ENCODE measurements around the gene PLD1.
A peak's percentile ranks its signal among the peaks of the same experiment; 100 is the strongest.

The PLD1 gene

GRCh38 chr3:171685116-171685895 lies 125.0 kb downstream of the PLD1 start:
- Mint-ChIP-seq H3K27ac (no peak overlapping the region), H3K27me3 (no peaks in the 10 kb centered on the region), H3K9me3 (peaks cover 4% of the 10 kb centered on the region), H3K4me3 (no peak overlapping the region), H3K36me3 (no peaks in the 10 kb centered on the region), H3K4me1 (no peaks in the 10 kb centered on the region)
- no peak for ATAC-seq

DNA sequence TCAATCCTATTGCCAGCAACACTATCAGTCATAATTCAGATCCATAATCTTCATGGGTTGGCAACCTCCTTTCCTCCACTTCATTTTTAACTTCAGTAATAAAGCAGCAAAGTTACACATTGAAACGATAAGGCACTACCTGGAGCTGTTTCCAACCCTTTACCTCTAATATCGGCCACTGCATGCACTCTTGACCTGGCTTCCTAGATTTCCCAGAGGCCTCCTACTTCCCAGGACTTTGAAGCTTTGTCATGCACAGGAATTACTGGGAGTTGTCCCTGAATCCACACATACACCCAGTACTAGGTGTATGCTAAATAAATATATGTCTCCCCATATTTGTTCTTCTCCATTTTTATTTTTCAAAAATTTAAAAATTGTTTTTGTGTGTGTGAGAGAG lies 126.1 kb downstream of the PLD1 start:
- no peak overlapping the region for H3K27ac Mint-ChIP-seq
- H3K4me3 Mint-ChIP-seq, result no peak overlapping the region
- H3K27me3 Mint-ChIP-seq, result no peaks in the 10 kb centered on the region
- no peak for ATAC-seq
- no peaks in the 10 kb centered on the region for H3K36me3 Mint-ChIP-seq
- H3K9me3 Mint-ChIP-seq, result peaks cover 4% of the 10 kb centered on the region
- H3K4me1 Mint-ChIP-seq, result no peaks in the 10 kb centered on the region

- H3K4me3 Mint-ChIP-seq, result no peak overlapping the region
- no peaks in the 10 kb centered on the region for H3K36me3 Mint-ChIP-seq
- peaks cover 4% of the 10 kb centered on the region for H3K9me3 Mint-ChIP-seq
- H3K4me1 Mint-ChIP-seq, result no peaks in the 10 kb centered on the region
- no peak overlapping the region for H3K27ac Mint-ChIP-seq
- no peak for ATAC-seq
- no peaks in the 10 kb centered on the region for H3K27me3 Mint-ChIP-seq
Measured at GRCh38 chr3:171682743-171683142, 127.5 kb downstream of the PLD1 start.

- Mint-ChIP-seq H3K4me1 (no peaks in the 10 kb centered on the region), H3K27ac (no peak overlapping the region), H3K4me3 (no peak overlapping the region), H3K36me3 (no peaks in the 10 kb centered on the region), H3K27me3 (no peaks in the 10 kb centered on the region), H3K9me3 (peaks cover 4% of the 10 kb centered on the region)
- ATAC-seq, result no peak
Measured at GRCh38 chr3:171680726-171681411, 129.4 kb downstream of the PLD1 start.

DNA sequence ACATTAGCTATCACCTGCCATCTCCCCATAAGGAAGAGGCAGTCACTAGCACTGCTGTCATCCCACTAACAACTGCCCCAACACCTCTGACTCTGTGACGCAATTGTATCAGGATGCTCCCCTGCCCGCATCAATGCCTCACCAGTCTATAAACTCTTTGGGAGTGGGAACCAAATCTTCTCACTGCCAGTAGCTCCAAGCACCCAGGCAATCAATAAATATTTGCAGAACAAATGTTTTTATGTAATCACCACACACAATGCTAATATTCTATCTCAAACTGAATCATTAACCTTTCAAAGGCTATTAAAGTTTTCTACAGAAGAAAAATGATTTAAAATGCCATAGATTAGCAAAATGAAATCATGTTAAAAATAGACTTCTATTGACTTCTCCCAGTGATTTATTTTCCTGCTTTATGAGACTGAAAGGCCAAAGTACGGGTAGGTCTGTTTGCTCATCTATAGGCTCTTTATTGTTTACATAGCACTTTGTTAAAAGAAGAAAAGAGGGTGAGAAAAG lies 131.3 kb downstream of the PLD1 start:
- no peaks in the 10 kb centered on the region for H3K27me3 Mint-ChIP-seq
- peak; percentile 42 for ATAC-seq
- H3K4me1 Mint-ChIP-seq, result no peaks in the 10 kb centered on the region
- no peak overlapping the region for H3K4me3 Mint-ChIP-seq
- H3K36me3 Mint-ChIP-seq, result no peaks in the 10 kb centered on the region
- peaks cover 4% of the 10 kb centered on the region for H3K9me3 Mint-ChIP-seq
- H3K27ac Mint-ChIP-seq, result no peak overlapping the region

DNA sequence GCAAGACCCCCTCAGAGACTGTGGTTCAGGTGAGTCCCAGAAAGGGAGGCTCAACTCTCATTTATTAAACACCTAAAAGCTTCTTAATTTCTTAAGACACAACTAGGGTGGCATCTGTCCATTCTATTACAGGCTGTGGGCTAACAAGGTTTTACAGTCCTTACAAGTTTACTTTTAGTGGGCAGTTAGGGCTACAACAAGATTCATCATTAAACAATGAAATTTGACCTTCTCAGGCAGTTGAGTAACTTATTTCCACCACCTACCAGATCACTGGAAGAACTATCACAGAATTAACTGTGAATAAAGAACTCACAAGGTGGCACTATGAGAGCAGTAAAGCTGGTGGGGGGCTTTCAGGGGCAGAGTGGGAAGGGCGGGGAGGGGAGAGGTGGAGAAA lies 132.6 kb downstream of the PLD1 start:
- H3K27me3 Mint-ChIP-seq, result no peaks in the 10 kb centered on the region
- H3K4me3 Mint-ChIP-seq, result no peak overlapping the region
- no peak for ATAC-seq

GRCh38 chr3:171676601-171677175 lies 133.6 kb downstream of the PLD1 start:
- Mint-ChIP-seq H3K9me3 (no peaks in the 10 kb centered on the region), H3K36me3 (no peaks in the 10 kb centered on the region), H3K4me1 (no peaks in the 10 kb centered on the region), H3K27ac (no peak overlapping the region), H3K4me3 (no peak overlapping the region), H3K27me3 (no peaks in the 10 kb centered on the region)
- ATAC-seq, result no peak

More for the DNA sequence above, 132.6 kb downstream of the PLD1 start:
- Mint-ChIP-seq H3K4me1 (no peaks in the 10 kb centered on the region), H3K27ac (no peak overlapping the region), H3K9me3 (no peaks in the 10 kb centered on the region), H3K36me3 (no peaks in the 10 kb centered on the region)

GRCh38 chr3:171673951-171674350 lies 136.3 kb downstream of the PLD1 start:
- ATAC-seq, result no peak
- no peak overlapping the region for H3K4me3 Mint-ChIP-seq
- H3K36me3 Mint-ChIP-seq, result no peaks in the 10 kb centered on the region
- no peaks in the 10 kb centered on the region for H3K4me1 Mint-ChIP-seq
- H3K27me3 Mint-ChIP-seq, result no peaks in the 10 kb centered on the region
- no peak overlapping the region for H3K27ac Mint-ChIP-seq
- no peaks in the 10 kb centered on the region for H3K9me3 Mint-ChIP-seq

DNA sequence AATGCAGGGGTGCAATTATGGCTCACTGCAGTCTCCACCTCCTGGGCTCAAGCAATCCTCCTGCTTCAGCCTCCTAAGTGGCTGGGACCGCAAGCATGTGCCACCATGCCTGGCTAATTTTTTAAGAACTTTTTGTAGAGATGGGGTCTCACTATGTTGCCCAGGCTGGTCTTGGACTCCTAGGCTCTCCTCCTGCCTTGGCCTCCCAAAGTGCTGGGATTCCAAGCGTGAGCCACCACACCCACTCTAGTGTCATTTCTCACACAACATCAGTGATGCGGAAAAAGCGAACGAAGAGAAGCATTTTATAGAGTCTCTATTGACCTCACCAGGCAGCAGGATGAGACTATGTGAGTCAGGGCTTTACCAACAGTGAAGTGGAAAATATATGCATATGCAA lies 137.7 kb downstream of the PLD1 start:
- Mint-ChIP-seq H3K4me3 (no peak overlapping the region), H3K36me3 (no peaks in the 10 kb centered on the region), H3K27ac (no peak overlapping the region), H3K27me3 (no peaks in the 10 kb centered on the region), H3K4me1 (no peaks in the 10 kb centered on the region), H3K9me3 (no peaks in the 10 kb centered on the region)
- ATAC-seq, result no peak

- no peaks in the 10 kb centered on the region for H3K4me1 Mint-ChIP-seq
- no peaks in the 10 kb centered on the region for H3K36me3 Mint-ChIP-seq
- no peaks in the 10 kb centered on the region for H3K27me3 Mint-ChIP-seq
- H3K4me3 Mint-ChIP-seq, result no peak overlapping the region
- ATAC-seq, result no peak
- no peak overlapping the region for H3K27ac Mint-ChIP-seq
- H3K9me3 Mint-ChIP-seq, result no peaks in the 10 kb centered on the region
Measured at GRCh38 chr3:171672124-171672523, 138.2 kb downstream of the PLD1 start.

GRCh38 chr3:171671709-171672108 lies 138.6 kb downstream of the PLD1 start:
- Mint-ChIP-seq H3K36me3 (no peaks in the 10 kb centered on the region), H3K4me1 (no peaks in the 10 kb centered on the region), H3K27me3 (no peaks in the 10 kb centered on the region), H3K4me3 (no peak overlapping the region), H3K27ac (no peak overlapping the region), H3K9me3 (no peaks in the 10 kb centered on the region)
- ATAC-seq, result no peak

DNA sequence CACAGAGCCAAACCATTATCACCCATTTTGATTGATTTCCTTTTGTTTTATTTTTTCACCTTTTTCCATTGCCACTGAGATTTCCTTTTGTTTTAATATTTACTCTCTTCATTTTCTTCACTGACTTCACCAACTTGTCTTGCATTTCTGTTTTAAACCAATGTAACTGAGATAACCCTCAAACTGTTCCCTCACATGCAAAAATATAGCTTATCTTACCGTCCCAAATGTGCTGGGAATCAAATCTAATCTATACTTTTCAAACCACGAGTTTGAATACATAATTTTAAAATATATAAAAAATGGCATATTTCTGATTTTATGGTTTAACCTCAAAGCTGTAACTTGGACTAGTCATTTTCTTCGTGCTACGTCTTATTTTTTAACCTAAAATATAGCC lies 143.8 kb downstream of the PLD1 start:
- ATAC-seq, result no peak
- Mint-ChIP-seq H3K27ac (no peak overlapping the region), H3K4me1 (no peaks in the 10 kb centered on the region), H3K36me3 (no peaks in the 10 kb centered on the region), H3K4me3 (no peak overlapping the region), H3K9me3 (no peaks in the 10 kb centered on the region), H3K27me3 (peaks cover 19% of the 10 kb centered on the region)

- Mint-ChIP-seq H3K4me1 (no peaks in the 10 kb centered on the region), H3K27ac (no peak overlapping the region), H3K36me3 (no peaks in the 10 kb centered on the region), H3K9me3 (no peaks in the 10 kb centered on the region), H3K4me3 (no peak overlapping the region), H3K27me3 (peaks cover 24% of the 10 kb centered on the region)
- ATAC-seq, result no peak
Measured at GRCh38 chr3:171663805-171664204, 146.5 kb downstream of the PLD1 start.

DNA sequence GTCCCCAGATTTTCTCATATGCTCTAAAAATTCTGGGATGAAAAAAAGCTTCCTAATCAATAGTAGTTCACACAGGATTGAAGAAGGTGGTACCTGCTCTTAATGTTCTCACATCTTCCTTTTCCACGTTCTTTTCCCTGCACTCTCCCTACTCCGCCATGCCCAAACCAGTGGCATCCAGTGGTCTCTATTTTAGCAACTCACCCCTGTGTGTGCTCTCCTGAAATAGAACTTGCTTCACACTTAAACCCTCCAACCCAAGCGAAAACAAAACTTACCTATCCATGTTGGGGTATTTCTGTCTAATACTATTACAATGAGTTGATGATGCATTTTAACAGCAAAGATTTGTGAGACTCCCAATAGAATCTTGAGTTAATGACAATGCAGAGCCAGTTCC lies 148.8 kb downstream of the PLD1 start:
- Mint-ChIP-seq H3K36me3 (no peaks in the 10 kb centered on the region), H3K4me1 (no peaks in the 10 kb centered on the region), H3K9me3 (no peaks in the 10 kb centered on the region), H3K27ac (no peak overlapping the region), H3K27me3 (peaks cover 23% of the 10 kb centered on the region), H3K4me3 (no peak overlapping the region)
- no peak for ATAC-seq

DNA sequence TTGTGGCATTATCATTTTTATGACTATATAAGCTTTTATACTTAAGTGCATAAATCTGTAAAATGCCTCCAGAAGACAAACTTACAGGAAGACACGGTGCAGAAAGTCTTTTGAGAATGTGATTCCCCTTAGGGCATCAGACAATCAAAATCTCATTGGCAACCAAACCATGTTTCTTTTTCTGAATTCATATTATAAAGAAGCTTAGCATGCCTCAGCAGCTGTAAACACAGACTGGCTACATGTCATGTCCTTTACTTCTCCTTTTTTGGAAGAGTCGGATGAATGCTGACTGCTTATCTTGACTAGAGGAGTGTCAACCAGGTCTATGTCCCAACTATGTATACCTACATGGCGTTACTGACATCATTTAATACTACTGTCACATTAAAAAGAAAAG lies 150.1 kb downstream of the PLD1 start:
- no peak overlapping the region for H3K4me3 Mint-ChIP-seq
- no peak for ATAC-seq
- no peaks in the 10 kb centered on the region for H3K4me1 Mint-ChIP-seq
- no peaks in the 10 kb centered on the region for H3K9me3 Mint-ChIP-seq
- no peaks in the 10 kb centered on the region for H3K36me3 Mint-ChIP-seq
- peaks cover 14% of the 10 kb centered on the region for H3K27me3 Mint-ChIP-seq
- H3K27ac Mint-ChIP-seq, result no peak overlapping the region

DNA sequence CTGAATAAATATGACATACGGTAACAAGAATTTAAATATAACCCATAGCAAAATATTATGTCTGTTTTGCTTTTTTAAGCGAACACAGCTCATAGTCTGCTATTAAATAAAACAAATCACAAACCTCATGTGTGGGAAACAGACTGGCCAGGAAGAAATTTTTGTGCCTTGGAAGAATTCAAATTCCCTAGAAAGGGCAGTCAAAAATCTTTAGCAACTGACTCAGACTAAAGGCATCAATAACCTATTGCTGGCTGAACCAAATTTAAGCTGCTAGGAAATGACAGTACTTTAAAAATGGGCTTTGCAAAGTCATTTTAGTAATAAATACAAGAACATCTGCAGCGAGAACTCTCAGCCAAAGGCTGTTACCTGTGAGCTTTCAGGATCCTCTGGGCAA lies 151.4 kb downstream of the PLD1 start:
- no peaks in the 10 kb centered on the region for H3K9me3 Mint-ChIP-seq
- H3K36me3 Mint-ChIP-seq, result no peaks in the 10 kb centered on the region
- H3K4me1 Mint-ChIP-seq, result no peaks in the 10 kb centered on the region
- H3K4me3 Mint-ChIP-seq, result no peak overlapping the region
- H3K27me3 Mint-ChIP-seq, result peaks cover 8% of the 10 kb centered on the region
- H3K27ac Mint-ChIP-seq, result no peak overlapping the region
- no peak for ATAC-seq
